HG02678 (cell line): ENCODE measurements around the gene KLHL33.
A peak's percentile ranks its signal among the peaks of the same experiment; 100 is the strongest.

ENCODE experiments used
- ATAC-seq: cut with Tn5 transposase; IDR thresholded peaks from one replicate; pipeline ENCODE4 v1.9.1; 2021; ENCODE audit warnings: mild to moderate bottlenecking, moderate library complexity; ENCODE audit not compliant: unreplicated experiment

Gene KLHL33

GRCh38 chr14:20415782-20416206 lies 20.2 kb downstream of the KLHL33 start:
- no peak for ATAC-seq

- peak; percentile 38 for ATAC-seq
These were observed 22.3 kb downstream of the KLHL33 start for GRCh38 chr14:20413744-20414082.

- ATAC-seq: peak; percentile 75
These were observed 22.9 kb downstream of the KLHL33 start, which contains the start of gene TEP1 for GRCh38 chr14:20412876-20413743. TSS of gene TEP1 (minus strand) at chr14:20413501. CDS start at chr14:20408439, 5,062 bp downstream.

GRCh38 chr14:20412411-20412810 lies 23.6 kb downstream of the KLHL33 start:
- ATAC-seq: peak; percentile 63

GRCh38 chr14:20409226-20409625 lies 26.7 kb downstream of the KLHL33 start:
- ATAC-seq: no peak

- no peak for ATAC-seq
These were observed 32.4 kb downstream of the KLHL33 start for GRCh38 chr14:20403521-20403920.

- no peak for ATAC-seq
These were observed 34.9 kb downstream of the KLHL33 start for GRCh38 chr14:20400965-20401593.

GRCh38 chr14:20400589-20400964 lies 35.4 kb downstream of the KLHL33 start:
- ATAC-seq: no peak

GRCh38 chr14:20397511-20397910 lies 38.5 kb downstream of the KLHL33 start:
- ATAC-seq: no peak

GRCh38 chr14:20391505-20391904 lies 44.5 kb downstream of the KLHL33 start:
- no peak for ATAC-seq

GRCh38 chr14:20388159-20388558 lies 47.8 kb downstream of the KLHL33 start:
- ATAC-seq: no peak

GRCh38 chr14:20387576-20387975 lies 48.4 kb downstream of the KLHL33 start:
- ATAC-seq: no peak

GRCh38 chr14:20386276-20386855 lies 49.6 kb downstream of the KLHL33 start:
- ATAC-seq: no peak

- ATAC-seq: no peak
These were observed 51.1 kb downstream of the KLHL33 start for GRCh38 chr14:20384886-20385285.

GRCh38 chr14:20384321-20384720 lies 51.6 kb downstream of the KLHL33 start:
- no peak for ATAC-seq

GRCh38 chr14:20383636-20384035 lies 52.3 kb downstream of the KLHL33 start:
- ATAC-seq: no peak

- no peak for ATAC-seq
These were observed 52.9 kb downstream of the KLHL33 start for GRCh38 chr14:20383032-20383431.

GRCh38 chr14:20382526-20382925 lies 53.4 kb downstream of the KLHL33 start:
- ATAC-seq: no peak

- ATAC-seq: no peak
These were observed 54.6 kb downstream of the KLHL33 start for GRCh38 chr14:20381341-20381740.

- no peak for ATAC-seq
These were observed 55.3 kb downstream of the KLHL33 start for GRCh38 chr14:20380681-20381080.

GRCh38 chr14:20379743-20380142 lies 56.2 kb downstream of the KLHL33 start:
- no peak for ATAC-seq

- no peak for ATAC-seq
These were observed 58.8 kb downstream of the KLHL33 start for GRCh38 chr14:20377171-20377570.
